GM19240 (cell line): ENCODE data around the gene OR4D2.

Experiments used
- DNase-seq: peaks from one replicate; pipeline ENCODE4 v3.0.0; 2011; ENCODE audit warnings: low spot score; ENCODE audit not compliant: insufficient read length

Gene OR4D2

DNA sequence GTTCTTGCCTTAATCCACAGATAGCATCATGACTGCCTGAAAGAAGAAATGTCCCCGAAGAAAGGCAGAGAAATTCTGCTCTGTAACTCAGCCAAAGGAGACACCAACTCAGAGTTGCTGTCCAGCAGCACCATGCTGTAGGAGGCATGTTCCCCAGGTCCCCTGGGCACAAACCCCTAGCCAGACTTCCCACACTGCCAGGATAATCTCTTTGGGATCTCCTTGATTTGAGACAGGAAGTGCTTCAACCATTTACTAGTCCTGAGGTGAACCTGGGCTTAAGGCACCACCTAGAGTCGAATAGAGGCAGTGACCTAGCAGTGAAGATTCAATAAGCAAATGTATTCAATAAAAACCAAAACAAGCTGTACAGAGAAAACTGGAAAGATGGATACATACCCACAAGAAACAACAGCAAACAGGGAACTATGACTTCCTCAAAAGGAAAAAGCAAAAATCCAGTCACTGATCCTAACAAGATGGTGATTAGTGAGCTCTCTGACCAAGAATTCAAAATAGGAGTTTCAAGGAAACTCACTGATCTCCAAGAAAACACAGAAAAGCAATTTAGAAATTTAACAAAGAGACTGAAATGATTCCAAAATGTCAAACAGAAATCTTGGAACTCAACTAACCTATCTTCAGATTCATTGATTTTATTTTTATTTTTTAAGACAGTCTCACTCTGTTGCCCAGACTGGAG lies 5.7 kb downstream of the OR4D2 start:
- no peak for DNase-seq

- DNase-seq, result no peak
Observed at GRCh38 chr17:58174871-58175270, 8.1 kb downstream of the OR4D2 start.

GRCh38 chr17:58176200-58176599 lies 9.4 kb downstream of the OR4D2 start:
- DNase-seq, result no peak

DNA sequence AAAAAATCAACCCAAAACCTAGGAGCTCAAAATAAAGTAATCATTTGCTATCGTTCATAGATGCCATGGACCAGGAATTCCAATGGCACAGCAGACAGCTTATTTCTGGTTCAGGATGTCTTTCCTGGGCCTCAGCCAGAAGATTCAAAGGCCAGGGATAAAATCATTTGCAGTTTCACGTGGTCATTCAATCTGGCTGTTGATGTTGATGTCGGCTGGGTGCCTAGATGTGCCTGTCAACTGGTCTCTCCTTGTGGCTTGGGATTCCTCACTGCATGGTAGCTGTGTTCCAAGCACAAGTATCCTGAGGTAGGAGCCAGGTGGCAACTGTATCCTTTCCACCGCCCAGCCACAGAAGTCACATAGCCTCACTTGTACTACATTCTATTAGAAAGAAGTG lies 15.0 kb downstream of the OR4D2 start:
- DNase-seq, result no peak

- DNase-seq, result no peak
Observed at GRCh38 chr17:58183514-58183913, 16.7 kb downstream of the OR4D2 start.

- DNase-seq, result no peak
Observed at GRCh38 chr17:58184308-58184985, 17.7 kb downstream of the OR4D2 start.

GRCh38 chr17:58184986-58185761 lies 18.4 kb downstream of the OR4D2 start:
- no peak for DNase-seq

GRCh38 chr17:58186591-58186990 lies 19.8 kb downstream of the OR4D2 start:
- no peak for DNase-seq

DNA sequence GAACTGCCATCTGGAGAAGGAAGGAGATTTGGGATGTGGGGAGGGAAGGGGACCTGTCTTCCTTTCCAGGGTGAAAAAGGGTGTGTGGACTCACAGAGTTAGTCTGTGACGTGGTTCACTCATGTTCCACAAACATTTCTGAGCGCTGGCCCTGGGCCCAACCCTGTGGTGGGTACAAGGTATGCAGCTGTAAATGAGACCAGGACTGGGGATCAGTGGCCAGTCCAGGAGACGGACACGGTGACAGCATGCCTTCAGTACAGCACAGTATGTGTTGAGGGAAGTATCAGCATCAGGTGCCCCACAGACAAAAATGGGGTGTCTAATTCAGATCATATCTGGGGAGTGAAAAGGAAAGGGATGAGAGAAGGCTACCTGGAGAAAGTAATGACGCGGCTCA lies 20.3 kb downstream of the OR4D2 start:
- DNase-seq, result no peak

GRCh38 chr17:58187675-58188074 lies 20.9 kb downstream of the OR4D2 start:
- DNase-seq, result no peak

GRCh38 chr17:58189436-58190146 lies 22.8 kb downstream of the OR4D2 start:
- no peak for DNase-seq

GRCh38 chr17:58191241-58191896 lies 24.6 kb downstream of the OR4D2 start:
- DNase-seq, result no peak

- no peak for DNase-seq
Observed at GRCh38 chr17:58192612-58193011, 25.8 kb downstream of the OR4D2 start, which contains the start of gene EPX. TSS of gene EPX (plus strand) at chr17:58192726. CDS start at chr17:58192847, 121 bp downstream.

- no peak for DNase-seq
Observed at GRCh38 chr17:58193641-58194255, 27.0 kb downstream of the OR4D2 start.

DNA sequence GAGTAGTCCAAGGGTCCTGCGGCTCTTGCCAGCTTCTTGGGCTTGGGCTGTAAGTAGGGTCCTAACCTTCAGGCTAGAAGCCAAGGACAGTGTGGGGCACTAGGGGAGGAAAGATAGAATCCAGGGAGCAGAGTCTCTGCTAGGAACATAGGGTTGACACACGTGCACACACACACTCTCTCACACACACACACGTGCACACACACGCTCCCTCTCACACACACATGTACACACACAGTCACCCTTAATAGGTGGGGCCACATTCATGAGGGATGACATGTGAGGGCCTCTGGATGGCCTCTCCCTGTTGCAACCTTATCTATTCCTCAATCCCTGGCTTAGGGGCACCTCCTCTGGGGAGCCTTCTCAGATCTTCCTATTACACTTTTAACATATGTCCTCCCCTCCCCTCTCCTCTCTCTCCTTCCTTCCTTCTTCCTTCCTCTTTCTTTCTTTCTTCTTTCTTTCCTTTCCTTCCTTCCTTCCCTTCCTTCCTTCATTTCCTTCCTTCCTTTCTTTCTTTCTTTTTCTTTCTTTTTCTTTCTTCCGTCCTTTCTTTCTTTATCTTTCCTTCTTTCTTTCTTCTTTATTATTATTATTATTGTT lies 28.8 kb downstream of the OR4D2 start:
- no peak for DNase-seq

- no peak for DNase-seq
Observed at GRCh38 chr17:58196610-58197009, 29.8 kb downstream of the OR4D2 start.

DNA sequence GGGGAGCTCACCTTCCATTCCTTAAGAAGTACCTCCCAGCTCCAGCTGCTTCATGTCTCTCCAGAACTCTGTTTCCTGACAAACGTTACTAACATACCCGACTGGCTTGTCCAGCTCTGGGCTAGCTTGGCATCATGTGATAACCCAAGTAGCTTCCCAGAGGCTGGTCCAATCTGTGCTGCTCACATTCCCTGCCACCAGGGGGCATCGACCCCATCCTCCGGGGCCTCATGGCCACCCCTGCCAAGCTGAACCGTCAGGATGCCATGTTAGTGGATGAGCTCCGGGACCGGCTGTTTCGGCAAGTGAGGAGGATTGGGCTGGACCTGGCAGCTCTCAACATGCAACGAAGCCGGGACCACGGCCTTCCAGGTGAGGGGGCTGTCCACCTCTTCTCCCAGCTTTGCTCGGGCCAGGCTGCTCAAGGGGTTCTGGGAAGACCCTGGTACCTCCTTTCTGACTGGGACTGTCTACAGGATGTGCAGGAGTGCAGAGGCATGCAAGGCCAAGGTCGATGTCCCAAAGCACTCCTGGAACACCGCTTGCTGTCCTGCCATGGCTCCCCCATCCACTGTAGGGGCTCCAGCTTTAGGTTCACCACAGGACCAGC lies 33.3 kb downstream of the OR4D2 start:
- peak; percentile 66 for DNase-seq

DNA sequence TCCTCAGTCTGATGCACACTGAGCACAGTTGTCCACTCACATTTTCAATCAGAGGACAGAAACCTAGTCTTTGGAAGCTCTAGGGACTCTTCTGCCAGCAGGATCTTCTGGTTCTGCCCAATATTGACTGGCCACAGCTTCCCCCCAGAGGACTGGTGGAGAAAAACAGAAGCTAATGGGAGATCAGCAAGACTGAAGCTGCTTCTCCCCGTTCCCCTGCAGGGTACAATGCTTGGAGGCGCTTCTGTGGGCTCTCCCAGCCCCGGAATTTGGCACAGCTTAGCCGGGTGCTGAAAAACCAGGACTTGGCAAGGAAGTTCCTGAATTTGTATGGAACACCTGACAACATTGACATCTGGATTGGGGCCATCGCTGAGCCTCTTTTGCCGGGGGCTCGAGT lies 36.1 kb downstream of the OR4D2 start:
- no peak for DNase-seq

DNA sequence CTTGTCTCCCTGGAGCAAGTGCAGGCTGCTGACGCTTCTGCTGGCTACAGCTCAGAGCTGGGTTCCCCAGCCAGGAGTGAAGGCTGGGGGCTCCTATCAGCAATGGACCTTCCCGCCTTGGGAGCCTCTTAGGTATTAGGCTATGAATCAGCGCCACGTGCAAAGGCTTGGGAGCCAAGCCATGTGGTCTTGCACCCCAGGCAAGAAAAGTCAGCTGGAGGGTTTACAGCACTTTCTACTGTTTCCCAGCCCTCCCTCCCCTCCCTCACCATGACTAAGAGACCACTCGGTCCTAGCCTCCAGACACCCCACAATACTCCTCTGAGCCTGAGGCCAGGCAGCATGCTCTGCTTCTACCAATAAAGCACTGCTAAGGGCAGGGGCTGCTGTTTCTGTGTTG lies 38.0 kb downstream of the OR4D2 start:
- no peak for DNase-seq

DNA sequence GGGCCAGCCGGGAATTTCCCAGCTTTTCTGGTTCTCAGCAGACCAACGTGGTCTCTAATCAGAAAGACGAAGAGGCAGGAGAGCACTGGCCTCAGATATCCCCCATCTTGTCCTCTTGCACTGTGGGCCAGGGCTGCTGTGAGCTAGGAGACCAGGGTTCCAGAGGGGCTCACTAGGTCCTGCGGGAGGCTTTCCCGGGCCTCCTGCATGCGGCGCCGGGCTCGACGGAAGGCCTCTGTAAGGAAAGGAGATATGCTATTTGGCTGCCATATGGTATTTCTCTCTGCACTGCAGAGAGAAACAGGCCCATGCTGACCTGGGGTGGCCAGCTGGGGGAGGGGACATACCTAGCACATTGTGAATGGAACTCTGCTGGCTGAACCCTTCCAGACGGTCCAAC lies 39.2 kb downstream of the OR4D2 start:
- no peak for DNase-seq
